NCI-H524 treated with DMSO at 0.1 percent for 48 hours (cell line): ENCODE results near the gene IL10RA.
"Not testable (repeated sequence)": the region's sequence is repeated elsewhere in the genome, so short reads cannot be mapped to it uniquely, and the experiment has no call there.

Experiments used
- DNase-seq: peaks from one replicate; lab custom pipeline; 2025; lab: John Stamatoyannopoulos, UW

Gene IL10RA

DNA sequence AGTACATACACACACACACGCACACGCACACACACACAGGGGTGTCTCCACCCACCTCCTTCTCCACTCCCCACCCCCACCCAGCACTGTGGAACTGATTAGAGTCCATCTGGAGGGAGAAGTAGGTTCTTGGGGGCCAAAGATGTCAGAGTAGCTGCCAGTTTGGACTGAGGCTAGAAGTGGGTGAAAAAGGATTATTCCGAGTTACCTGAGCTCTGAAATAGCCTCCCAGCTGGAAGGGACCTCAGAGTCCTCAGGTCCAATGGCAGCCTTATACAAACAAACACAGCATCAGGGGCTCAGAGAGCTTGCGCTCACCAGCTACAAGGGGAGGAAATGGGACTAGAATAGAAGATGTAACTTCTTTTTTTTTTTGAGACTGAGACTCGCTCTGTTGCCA is 20.8 kb downstream of the IL10RA start:
- no peak for DNase-seq

DNA sequence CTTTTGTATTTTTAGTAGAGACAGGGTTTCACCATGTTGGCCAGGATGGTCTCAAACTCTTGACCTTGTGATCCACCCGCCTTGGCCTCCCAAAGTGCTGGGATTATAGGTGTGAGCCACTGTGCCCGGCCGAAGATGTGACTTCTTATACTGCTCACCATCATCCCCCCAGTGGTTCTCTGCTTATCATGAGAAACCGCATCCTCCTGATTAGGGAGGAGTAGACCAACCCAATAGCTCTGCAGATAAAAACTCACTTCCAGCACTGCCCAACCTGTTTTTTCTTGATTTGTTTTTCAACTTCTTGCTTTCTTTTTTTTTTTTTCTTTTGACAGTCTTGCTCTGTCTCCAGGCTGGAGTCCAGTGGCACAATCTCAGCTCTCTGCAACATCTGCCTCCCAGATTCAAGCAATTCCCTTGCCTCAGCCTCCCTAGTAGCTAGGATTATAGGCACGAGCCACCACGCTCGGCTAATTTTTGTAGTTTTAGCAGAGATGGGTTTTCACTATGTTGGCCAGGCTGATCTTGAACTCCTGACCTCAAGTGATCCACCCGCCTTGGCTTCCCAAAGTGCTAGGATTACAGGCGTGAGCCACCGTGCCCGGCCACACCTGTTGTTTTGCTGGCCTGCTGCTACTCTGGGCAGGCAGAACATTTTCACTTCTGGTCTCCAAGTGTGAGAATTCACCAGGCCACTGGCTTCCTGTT is 21.5 kb downstream of the IL10RA start:
- DNase-seq, result not testable (repeated sequence)

DNA sequence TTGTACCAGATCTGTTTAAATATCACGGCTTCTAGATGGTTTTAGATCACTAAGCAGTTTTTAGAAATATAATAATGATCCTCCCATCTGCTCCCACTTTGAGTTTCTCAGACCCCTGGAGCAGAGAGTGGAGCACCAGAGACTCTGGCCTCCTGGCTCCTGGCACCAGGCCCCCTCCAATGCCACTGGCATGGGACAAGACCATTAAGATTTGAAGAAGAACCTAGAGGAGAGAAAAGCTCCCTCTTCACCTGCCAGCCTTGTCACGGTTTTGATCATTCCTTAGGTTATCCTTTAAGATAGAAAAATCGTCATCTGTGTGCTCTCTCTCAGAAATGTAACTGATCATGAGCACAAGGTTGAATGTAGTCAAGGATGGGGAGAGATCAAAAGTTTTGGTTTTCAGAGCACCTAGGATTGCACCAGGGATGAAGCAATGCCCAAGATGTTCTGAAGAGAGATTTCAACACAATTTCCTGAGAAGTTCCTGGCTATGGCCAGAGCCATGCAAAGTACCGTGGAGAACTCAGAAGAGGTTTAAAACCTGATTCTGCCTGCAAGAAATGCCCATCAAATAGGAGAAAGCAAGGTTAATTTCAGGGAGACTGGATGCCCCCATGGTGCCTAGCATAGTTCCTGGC is 22.2 kb downstream of the IL10RA start:
- no peak for DNase-seq

DNA sequence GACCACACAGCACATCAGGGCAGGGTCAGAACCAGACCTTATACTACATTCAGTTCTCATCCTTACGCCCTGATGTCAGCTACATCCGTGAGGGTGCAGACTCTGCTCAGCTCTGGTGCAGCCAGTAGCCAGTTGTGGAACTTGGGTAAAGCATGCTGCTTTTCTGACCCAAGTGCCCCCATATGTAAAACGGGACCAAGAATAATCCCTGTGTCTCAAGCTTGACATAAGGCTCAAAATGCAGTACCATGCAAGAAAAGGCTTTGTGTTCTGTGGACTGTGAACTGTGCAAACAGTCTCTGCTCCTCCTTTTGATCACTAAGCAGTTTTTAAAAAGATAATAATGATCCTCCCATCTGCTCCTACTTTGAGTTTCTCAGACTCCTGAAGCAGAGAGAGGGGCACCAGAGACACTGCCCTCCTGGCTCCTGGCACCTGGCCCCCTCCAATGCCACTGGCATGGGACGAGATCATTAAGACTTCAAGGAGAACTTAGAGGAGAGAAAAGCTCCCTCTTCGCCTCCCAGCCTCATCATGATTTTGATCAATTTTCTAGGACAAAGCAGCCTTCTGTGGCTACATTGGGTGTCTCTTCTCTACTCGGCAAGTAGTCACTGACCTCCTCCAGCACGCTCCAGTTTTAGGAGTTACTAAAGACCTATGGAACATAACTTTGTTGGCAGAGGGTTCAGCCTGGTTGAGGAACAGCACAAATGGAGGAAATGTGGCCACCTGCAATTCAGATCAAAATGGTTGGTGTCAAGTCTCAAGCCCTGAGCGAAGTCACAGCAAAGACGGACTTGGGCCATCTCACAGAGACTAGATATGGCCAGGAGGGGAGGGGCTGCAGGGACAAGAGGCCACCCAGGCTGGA is 23.9 kb downstream of the IL10RA start:
- peak; percentile 35 for DNase-seq

DNA sequence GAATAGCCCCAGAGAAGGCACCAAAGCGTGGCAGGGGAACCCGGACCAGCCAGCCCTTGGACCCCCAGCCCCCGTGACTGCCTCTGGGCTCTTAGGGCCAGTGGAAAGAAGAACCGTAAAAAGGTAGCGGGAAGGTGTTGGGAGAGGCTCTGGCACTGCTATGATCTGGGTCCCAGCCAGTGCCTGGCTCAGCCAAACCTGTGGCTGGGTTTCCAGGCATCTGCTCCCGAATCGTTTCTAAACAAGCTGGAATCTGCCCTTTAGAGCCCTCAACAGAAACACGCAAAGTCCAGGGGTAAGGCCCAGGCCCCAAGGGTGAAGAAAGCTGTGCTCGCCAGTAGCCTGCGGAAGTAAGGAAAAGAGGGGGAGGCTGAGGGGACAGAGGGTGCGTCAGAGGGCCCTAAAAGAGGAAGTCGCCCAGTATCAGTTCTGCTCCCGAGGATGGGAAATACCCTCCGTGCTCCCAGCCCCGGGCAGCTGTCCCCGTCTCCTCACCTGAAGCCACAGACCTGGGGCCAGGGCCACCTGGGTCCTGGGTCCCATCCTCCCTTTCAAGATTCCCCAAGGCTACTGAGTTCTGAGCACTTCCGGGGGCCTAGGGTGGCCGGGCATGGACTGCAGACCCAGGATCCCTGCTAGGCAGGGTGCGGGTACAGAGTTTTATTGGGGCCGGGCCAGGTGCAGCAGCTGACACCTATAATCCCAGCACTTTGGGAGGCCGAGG is 24.7 kb downstream of the IL10RA start:
- DNase-seq, result no peak

DNA sequence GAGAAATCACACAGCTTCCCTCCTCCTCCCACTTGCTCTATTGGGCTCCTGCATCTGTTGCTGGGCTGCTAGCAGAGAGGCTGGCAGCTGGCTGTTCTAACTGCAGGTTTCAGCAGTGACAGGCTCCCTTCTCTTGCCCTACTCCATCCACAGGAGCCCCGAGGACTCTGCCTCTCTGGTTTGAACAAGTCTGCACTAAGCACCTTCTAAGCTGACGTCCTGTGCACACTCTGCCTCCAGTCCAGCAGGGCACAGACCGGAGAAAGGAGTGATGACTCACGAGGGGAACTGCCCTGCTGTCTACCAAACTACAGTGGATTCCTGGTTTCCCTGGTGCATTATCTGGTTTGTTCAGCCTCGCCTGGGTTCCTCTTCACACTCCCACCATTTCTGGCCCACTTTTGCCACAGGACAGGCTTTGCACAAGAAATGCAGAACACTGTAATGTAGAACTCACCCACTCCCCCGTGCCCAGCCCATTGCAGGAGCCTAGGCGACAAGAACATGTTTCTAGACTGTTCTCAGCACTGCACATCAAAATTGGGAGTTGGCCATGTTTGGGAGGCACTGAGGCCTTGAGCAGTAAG is 26.0 kb downstream of the IL10RA start:
- no peak for DNase-seq

DNA sequence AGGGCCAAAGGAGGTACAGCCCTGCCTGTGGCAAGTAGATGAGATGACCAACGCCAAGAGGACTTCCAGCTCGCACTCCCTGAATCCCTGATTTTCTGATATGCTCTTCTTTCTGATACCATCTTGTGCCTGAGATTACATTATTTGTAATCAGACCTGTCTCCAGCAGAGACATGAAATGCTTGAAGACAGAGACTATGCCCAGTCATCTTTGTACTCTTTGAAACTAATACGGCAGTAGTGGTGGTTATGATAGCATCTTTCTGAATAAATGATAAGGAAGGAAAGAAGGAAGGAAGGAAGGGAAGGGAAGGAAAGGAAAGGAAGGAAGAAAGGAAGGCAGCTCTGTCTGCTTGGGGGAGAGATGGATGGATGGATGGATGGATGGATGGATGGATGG is 27.8 kb downstream of the IL10RA start:
- DNase-seq, result no peak

DNA sequence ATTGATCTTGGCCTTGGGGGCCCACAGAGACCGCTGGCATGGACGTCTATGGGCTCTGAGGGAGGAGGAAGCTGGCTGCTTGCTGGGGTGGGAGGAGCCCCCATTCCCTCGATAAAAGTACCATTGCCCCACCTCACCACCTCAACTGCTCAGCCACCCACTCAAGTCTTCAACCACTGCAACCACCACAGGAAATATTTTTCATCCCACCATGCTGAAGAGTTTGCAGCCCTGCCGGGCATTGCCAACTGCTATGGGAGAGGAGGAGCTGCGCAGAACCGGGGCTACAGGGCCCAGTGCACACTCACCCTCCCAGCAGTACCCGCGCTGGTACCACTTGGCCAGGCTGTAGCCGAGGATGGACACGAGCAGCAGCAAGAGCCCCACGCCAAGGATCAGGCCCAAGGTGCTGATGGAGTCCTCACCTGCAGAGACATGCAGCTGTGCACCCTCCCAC is 29.2 kb downstream of the IL10RA start:
- DNase-seq, result no peak

DNA sequence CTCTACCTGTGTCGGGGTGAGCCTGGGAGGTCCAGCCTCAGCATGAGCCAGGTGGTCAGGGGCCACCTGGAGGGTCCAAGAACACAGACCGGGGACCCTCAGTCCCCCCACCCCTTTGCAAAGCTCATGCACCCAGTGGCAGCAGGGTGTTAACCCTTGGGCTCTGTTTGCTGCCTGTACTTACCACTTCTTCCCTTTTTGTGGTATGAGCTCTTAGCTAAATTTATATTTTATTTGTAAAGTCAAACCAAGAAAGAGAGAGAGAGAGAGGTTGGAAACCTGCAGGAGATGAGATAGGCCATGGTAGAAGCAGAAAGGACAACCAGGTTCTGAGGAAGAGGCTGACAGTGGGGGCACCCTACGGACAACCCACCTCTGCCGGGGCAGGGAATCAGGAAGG is 29.9 kb downstream of the IL10RA start:
- no peak for DNase-seq

DNA sequence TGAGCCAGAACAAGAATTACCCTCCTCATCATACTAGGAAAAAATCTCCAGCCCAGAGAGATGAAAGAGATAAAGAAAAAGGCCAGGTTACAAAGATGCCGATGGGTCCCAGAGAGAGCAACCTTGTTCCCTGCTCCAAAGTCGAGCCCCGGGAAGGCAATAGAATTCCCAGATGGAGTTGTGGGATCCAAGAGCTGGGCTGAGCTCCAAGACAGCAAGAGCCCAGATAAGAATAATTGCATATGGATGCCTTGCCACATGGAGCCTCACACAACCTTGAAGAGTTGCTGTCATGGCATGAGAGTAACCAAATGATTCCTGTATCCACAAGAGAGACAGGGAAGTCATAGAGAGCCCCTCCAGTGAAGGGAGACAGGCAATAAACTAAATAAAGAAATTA is 30.9 kb downstream of the IL10RA start:
- no peak for DNase-seq

DNA sequence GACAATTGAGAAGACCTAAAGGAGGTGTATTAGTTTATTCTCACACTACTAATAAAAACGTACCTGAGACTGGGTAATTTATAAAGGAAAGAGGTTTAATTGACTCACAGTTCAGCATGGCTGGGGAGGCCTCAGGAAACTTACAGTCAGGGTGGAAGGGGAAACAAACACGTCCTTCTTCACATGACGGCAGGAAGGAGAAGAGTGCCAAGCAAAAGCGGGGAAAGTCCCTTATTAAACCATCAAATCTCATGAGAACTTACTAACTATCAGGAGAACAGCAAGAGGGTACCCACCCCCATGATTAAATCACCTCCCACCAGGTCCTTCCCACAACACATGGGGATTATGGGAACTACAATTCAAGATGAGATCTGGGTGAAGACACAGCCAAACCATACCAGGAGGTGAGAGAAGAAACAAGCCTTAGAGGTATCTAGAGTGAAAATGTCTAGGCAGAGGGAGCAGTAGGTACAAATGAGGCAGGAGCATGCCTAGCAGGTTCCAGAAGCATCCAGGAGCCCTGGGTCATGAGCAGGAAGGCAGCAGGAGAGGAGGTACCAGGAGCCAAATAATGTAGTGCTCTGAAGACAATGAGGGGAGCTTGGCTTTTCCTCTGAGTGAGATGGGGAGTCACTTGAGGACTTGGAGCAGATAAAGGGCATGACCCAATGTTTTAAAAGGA is 31.6 kb downstream of the IL10RA start:
- DNase-seq, result no peak

DNA sequence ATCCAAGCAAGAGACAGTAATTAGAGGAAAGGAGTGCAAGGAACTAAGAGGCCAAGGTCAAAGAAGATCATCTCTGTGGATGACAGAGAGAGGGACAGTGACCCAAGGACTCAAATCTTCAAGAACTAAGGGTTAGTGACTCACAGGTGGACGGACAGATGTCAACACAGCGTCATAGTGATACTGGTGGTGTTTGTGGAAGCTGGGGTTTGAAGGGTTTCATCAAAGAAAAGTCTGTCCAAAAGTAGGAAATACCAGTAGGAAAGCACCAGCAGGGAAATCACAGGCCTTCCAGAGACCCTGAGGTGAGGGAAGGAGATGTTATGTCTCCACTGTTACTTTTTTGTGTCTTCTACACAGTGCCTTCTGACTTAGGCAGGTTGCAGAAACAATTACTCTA is 32.2 kb downstream of the IL10RA start:
- DNase-seq, result no peak

DNA sequence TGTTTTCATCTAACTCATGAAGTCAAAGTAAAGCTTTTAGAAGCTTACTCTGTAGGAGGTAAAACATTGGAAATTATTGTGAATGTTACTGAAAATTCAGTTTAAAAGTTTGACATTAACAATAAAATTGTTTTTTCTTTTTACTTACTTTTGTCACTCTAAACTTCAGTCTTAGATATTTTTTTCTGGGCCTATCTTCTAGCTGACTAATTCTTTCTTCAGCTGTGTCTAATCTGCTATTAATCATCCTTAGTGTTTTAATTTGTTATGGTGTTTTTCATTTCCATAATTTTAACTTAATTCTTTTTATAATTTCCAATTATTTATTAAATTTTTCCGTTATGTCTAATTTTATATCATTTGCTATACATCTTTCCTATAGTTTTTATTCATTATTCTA is 35.0 kb downstream of the IL10RA start:
- DNase-seq, result no peak

DNA sequence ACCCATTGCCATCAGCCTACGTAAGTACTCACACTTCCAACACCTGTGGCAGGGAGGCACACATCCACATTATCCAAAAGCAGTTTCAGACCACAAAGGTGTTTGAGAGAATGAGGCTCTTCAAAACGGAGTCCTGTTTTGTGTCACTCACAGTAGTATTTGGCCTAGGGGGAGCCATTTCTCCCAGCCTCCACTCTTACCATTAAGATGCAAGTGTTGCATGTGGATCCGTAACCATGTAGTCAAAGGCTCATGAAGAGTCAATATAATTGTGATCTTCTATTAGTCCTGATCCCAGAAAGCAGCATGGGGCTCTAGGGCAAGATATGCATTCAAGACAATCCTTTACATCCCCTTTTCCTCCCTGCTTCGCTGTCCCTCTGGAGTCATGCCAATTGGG is 41.5 kb downstream of the IL10RA start:
- no peak for DNase-seq

DNA sequence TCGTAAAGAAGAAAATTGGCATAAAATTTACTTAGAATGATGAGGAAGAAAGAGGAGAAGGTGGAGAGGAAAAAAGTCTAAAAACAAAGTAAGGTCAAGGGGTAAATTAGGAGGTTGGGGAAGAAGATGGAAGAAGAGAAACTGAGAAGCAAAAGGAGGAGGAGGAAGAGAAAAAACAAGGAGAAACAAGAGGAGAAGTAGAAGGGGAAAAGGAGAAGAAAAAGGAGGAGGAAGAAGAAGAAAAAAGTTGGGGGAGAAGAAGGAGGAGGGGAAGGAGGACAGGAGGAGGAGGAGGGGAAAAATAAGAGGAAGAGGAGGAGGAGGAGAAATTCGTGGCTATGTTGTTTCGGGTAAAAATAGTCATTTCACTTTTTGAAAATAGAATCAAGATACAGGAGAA is 42.4 kb downstream of the IL10RA start:
- no peak for DNase-seq

DNA sequence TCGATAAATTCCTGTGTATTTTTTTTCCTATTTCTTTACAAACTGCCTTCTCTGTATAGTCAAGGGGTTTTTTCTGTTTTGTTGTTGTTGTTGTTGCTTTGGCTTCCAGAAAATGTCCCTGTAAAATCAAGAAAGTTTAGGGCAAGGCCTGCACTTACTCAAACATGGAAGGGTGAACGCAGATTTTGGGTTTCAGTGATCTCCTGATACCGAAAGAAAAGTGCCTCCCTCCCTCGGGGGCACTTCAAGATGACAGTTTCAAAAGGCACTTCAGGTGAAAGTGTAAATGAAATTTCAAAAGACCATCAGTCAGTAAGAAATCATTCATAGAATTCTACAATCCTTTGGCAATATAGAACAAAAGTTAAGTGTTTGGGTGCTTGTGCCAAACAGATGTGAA is 47.2 kb downstream of the IL10RA start:
- no peak for DNase-seq

DNA sequence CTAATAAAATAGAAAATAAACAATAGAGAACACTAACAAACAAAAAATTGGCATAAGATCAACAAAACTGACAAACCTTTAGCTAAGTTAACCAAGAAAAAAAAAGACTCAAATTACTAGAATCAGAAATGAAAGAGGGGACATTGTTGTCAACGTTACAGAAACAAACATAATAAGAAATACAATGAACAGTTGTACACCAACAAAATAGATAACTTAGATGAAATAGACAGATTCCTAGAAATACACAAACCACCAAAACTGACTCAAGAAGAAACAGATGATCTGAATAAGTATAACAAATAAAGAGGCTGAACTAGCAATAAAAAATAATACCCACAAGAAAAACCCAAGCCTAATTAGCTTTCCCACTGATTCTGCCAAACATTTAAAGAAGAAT is 55.9 kb downstream of the IL10RA start:
- no peak for DNase-seq

DNA sequence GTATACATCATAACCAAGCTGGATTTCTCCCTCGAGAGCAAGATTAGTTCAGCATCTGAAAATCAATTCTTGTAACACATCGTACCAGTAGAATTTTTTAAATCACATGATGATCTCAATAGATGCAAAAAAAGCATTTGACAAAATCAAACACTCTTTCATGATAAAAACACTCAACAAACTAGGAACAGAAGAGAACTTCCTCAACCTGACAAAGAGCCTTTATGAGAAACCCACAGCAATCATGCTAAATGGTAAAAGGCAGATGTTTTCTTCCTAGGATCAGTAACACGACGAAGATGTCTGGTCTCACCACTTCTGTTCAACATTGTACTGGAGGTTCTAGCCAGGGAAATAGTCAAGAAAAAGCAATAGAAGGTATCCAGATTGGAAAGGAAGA is 56.6 kb downstream of the IL10RA start:
- no peak for DNase-seq

DNA sequence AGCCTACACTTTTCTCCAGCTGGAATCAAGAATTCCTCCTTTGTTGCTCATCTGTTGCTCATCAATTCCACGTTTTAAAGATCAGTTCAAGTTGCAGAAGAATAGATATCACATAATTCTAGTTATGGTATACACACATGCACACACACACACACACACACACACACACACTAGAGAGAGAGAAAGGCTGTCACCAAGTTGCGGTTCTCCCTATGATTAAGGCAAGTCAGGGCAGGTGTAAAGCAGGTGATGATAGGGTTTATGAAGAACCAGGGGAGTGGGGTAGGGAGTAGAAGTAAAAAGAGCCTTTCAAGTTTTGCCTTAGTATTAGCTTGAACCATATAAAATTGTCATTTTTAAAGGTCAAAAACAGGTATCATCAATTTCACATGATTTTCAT is 59.0 kb downstream of the IL10RA start:
- no peak for DNase-seq

DNA sequence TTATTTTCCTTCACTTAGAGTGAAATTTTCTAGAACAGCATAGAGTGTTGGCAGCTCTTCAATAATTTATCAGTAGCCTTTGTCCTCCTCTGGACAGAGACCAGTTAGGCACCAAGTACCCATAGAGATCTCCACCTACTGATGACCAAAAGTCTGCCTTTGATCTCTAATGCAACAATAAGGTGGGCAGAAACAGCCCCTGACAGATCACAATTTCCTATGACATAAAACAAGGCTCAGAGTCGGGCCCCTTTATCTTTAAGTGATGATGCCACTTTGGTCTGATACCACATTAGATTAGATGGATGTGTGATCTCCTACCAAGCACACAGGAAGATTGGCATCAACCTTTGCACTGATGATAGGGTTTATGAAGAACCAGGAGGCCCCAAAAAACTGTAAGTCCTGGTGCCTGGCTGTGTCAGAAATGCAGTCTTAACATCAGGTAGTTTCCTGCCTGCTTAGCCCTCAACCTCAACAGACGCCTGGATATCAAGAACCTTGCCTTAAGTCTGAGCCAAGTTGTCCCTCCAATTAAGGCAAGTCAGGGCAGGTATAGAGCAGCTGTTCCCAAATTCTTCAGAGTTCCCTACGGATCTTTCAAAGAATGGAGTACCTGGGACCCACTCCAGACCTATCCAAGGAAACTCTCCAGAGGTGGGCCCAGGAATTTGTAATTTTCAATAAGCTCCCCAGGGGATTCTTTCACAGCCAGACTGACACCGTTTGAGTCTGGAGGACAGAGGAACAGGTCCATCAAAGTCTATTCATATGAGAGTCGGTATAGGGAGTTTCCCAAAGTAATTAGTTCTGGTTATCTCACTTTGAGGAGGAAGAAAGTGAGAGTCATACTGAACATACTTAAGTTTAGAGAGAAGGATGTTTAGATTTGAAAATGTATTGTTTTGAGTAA is 60.1 kb downstream of the IL10RA start:
- DNase-seq, result peak; percentile 54
